HT-29 (cell line): ENCODE results near the gene CTTNBP2NL. TPM values are rescaled to one million over a fixed set of nuclear protein-coding genes. Genes with fewer than 3 reads are reported as not detected.
"Not testable (repeated sequence)": the region's sequence is repeated elsewhere in the genome, so short reads cannot be mapped to it uniquely, and the experiment has no call there.

Experiments
- DNase-seq: peaks from one replicate; pipeline ENCODE4 v3.0.0-alpha.2; 2015; ENCODE audit warnings: low spot score
- total RNA-seq: library from RNA; depleted of rRNA; stranded (reverse); fragments of >200 nt; shearing (Covaris generic); gene quantifications from 2 replicates; pipeline ENCODE4 v1.2.3, GENCODE V29; 2014

Gene CTTNBP2NL
- total RNA-seq, 1 experiment from 2014 or later = 4.9 TPM

DNA sequence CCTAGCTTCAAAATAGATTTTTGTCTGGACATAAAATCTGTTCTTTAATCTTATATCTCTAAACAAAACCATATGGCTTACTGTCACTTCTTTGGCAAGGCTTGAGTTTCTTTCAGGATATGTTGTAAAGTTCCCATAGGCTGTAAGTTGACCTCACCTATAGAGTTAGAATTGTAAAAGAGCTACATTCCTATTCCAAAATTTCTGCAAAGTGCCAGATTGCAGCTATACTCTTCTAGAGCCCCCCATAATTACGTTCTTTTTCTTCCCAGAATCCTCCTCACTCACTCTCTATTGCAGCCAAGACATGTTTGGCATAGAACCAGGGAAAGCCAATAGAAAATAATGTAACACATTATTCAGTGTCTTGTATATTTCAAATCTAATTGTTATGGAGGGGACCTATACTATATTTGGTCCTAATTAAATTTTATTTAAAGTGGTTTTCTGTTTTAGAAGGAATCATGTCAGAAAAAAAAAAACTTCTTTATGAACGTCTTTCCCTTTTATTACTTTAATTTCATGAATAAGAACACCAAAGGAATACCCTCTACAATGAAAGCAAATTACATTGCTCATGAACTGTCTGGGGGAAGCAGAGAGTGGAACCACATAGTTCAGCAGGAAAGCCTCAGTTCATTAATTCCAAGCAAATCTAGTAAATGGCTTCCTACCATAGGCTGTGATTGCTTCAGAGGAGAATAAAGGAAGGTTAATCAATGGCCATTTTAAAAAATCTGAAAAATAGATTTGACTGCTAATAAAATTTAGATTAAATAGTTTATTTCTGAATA lies 22.3 kb downstream of the CTTNBP2NL start:
- no peak for DNase-seq

DNA sequence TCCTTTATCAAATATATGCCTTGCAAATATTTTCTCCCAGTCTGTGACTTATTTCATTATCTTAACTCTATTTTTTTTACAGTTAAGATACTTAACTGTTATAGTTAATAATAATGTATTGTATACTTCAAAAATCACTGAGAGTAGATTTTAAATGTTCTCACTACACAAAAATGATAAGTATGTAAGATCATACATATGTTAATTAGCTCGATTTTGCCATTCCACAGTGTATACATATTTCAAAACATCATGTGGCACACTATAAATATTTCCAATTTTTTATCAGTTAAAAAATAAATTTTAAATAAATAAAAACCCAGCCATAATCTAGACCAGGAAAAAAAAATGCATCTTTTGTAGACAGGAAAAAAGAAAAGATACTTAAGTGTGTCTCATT lies 27.2 kb downstream of the CTTNBP2NL start:
- no peak for DNase-seq

GRCh38 chr1:112423666-112424065 lies 27.7 kb downstream of the CTTNBP2NL start:
- not testable (repeated sequence) for DNase-seq

DNA sequence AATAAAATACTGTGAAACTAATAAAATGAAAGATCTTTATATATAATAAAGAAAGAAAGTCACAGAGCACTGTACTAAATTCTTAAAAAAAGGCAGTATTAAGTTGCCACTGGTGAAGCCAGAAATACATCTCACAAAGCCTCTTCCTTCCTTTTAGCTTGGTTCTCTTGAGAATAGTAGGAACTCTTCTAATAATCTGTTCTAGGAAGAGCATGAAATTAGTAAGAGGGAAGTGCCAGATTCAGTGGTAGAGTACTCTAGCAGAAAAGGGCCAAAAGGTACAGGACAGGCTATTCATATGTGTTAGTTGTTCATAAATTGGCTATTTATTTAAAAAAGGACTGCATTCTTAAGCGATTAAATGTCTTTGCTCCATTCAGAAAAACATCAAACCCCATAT lies 33.7 kb downstream of the CTTNBP2NL start:
- DNase-seq = no peak

DNA sequence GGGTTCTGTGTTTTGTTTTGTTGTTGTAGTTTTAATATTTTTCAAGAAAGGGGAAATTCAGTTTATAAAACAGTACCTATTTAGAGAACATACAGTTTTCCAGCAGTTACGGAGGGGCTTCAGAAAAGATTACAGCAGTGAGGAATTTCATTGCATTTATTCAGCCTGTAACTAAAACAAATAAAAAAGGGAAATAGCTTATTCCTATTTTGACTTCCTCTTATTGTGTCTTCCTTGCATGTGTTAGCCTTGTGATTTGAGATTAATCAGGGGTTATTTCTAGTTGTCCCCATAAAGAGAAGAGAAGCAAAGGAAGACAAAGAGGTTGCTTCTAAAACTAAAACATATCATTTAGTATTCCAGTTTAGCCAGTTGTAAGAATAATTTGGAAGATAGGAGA lies 35.0 kb downstream of the CTTNBP2NL start:
- DNase-seq = no peak

- no peak for DNase-seq
These were observed 39.4 kb downstream of the CTTNBP2NL start for GRCh38 chr1:112435448-112435847.

DNA sequence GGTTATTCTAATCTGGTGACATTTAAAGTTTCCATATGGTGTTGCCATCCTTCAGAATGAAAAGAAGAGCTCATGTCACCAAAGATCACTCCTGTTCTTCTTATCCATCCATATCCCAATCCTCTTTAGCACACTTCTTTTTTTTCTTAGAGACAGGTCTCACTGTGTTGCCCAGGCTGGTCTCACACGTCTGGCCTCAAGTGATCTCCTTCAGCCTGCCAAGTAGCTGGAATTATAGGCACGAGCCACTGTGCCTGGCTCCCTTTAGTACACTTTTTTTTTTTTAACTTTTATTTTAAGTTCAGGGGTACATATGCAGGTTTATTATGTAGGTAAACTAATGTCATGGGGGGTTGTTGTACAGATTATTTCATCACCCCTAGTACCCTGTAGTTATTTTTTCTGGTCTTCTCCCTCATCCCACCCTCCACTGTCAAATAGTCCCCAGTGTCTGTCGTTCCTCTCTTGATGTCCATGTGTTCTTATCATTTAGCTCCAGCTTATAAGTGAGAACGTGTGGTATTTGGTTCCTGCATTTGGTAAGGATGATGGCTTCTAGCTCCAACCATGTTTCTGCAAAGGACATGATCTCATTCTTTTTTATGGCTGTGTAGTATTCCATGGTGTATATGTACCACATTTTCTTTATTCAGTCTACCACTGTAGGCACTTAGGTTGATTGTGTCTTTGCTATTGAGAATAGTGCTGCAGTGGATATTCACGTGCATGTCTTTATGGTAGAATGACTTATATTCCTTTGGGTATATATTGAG lies 40.6 kb downstream of the CTTNBP2NL start:
- DNase-seq = no peak

DNA sequence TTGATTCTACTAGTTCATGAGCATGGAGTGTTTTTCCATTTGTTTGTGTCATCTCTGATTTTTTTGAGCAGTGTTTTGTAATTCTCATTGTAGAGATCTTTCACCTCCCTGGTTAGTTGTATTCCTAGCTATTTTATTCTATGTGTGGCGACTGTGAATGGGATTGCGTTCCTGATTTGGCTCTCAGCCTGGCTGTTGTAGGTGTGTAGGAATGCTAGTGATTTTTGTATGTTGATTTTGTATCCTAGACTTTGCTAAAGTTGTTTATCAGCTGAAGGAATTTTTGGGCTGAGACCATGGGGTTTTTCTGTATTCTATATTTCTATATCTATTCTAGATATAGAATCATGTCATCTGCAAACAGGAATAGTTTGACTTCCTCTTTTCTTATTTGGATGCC lies 42.1 kb downstream of the CTTNBP2NL start:
- DNase-seq = not testable (repeated sequence)

DNA sequence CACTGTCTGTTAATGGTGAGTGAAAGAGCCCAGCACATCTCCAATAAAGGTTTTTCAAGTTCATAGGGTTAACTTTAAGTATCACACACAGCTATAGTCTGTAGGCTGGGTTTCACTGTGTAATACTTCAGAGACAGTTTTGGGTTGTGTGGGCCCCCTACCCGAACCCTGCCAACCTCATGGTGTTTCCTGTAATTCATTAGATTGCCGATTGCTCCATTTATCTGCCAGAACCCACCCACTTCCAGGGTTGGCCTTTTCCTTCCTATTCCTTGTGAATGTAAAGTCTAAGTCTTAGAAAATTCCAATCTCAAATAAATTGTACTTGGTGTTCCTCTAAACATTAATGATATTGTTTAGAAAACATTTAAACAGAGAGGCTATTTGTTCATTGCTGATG lies 43.6 kb downstream of the CTTNBP2NL start:
- DNase-seq = no peak

DNA sequence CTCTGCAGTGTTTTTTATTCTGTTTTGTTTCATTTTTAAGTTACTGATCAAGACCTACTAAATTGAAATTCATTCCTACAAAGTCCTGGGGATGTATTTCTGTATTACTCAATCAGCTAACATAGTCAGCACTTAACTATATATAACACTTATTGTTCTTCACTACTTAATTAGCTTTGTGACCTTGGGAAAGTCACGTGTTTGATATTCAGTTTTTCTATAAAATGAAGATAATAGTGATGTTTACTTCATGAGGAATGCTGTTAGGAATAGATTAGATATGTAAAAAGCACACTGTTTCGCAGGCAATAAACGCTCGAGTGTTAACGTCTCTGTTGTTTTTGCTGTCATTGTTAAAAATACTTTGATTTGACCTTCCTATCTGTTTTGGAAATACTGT lies 44.6 kb downstream of the CTTNBP2NL start:
- DNase-seq = no peak

DNA sequence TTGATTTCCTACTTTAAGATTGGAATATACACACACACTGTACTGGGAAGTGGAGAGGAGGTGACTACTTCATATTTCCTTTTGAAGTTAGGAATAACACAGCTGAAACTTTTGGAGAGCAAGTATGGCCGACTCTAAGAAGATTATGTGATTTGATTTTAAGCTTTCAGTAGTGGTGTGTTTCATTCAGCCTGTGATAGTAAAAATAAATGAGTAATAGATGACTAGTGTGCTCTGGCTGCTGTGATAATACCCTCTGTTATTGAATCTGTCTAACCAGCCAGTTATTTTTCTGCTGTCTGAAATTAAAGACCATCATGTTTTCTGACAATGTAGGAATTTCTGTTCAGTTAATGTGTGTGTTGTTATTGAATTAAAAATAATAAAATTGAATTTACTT lies 48.3 kb downstream of the CTTNBP2NL start:
- DNase-seq = no peak

DNA sequence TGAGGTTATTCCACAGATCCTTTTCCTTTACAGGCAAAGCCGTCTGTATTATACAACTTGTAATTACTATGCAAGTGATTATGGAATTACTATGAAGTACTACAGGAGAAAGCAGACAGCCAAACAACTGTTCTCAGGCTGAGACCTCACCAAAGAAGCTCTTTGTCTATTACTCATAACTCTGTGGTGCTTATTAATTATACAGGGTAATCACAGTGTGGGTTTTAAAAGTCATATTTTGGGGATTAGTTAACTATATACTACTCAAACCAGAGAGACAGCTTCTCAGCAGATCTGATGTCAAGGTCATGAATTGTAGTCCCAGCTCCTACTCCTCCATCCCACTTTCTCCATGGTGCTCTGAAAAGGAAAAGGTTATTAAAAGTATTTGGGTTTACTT lies 49.6 kb downstream of the CTTNBP2NL start:
- no peak for DNase-seq

DNA sequence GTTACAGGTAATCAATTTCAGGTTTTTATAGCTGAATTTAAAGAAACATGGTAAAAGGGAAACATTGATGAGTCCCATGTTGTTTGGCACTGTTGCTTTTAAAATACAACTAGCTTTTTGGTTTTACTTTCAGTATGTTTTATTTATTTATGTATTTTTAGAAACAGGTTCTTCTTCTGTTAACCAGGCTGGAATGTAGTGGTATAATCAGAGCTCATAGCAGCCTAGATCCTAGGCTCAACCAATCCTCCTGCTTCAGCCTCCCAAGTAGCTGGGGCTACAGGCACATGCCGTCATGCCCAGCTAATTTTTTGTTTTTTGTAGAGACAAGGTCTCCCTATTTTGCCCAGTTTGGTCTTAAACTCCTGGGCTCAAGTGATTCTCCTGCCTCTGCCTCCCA lies 50.4 kb downstream of the CTTNBP2NL start:
- no peak for DNase-seq

DNA sequence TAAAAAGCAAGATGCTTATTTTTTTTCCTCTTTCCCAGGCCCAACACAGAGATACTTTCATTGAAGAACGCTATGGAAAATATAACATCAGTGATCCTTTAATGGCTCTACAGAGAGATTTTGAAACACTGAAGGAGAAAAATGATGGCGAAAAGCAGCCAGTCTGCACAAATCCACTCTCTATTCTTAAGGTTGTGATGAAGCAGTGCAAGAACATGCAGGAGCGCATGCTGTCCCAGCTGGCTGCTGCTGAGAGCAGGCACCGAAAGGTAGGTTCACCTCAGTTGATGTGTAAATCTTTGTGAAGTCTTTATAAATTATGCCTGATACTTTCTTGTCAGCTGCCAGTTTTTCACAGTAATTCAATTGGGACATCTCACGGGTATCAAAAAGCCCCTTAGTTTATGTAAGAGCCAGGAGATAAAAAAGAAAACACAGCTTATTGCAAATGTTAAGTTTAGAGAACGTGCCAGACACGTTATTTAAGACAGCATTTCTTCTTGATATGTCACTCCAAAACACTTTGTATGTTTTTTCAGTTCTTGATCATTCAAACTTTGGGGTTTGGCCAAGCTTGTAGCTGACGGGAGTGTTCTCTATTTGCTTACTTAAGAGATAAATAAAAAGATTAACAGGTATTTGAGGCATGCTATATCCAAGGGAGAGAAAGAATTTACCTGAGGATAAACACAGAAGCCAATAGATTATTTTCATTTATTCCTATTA lies 53.1 kb downstream of the CTTNBP2NL start:
- no peak for DNase-seq

- DNase-seq = no peak
These were observed 53.6 kb downstream of the CTTNBP2NL start for GRCh38 chr1:112449630-112449983.

GRCh38 chr1:112450773-112451172 lies 54.8 kb downstream of the CTTNBP2NL start:
- DNase-seq = no peak

DNA sequence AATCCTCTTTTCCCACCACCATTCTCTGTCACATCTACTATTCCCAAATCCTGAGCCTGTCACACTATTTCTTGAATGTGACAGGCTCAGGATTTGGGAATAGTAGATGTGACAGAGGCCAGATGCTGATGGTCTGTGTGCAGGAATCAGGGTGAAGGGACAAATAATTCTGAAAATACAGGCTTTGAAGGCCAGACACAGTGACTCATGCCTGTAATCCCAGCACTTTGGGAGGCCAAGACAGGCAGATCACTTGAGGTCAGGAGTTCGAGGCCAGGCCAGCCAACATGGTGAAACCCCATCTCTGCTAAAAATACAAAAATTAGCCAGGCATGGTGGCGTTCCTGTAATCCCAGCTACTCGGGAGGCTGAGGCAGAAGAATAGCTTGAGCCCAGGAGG lies 55.3 kb downstream of the CTTNBP2NL start:
- not testable (repeated sequence) for DNase-seq

- DNase-seq = no peak
These were observed 57.9 kb downstream of the CTTNBP2NL start for GRCh38 chr1:112453876-112454275.

DNA sequence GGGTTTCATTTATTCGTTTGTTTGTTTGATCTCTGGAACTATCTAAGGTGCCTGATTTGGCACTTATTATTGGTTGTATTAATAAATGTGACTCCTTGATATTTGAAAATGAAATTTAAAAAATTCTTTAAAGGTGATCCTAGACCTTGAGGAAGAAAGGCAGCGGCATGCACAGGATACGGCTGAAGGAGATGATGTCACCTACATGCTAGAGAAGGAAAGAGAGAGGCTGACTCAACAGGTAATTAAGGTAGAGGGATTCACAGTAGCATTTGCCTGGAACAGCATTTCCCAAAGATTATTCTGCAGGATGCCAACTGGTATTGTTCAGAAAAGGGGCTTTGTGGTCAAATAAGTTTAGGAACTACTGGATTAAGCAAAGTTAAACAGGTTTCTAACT lies 58.3 kb downstream of the CTTNBP2NL start:
- no peak for DNase-seq

- no peak for DNase-seq
These were observed 61.2 kb downstream of the CTTNBP2NL start for GRCh38 chr1:112457241-112457640.

- DNase-seq = no peak
These were observed 61.9 kb downstream of the CTTNBP2NL start for GRCh38 chr1:112457955-112458354.

GRCh38 chr1:112458756-112459155 lies 62.7 kb downstream of the CTTNBP2NL start:
- DNase-seq = no peak
